HEK293T (cell line): ENCODE data around the gene TIMM23B.
"Not testable (repeated sequence)": the region's sequence is repeated elsewhere in the genome, so short reads cannot be mapped to it uniquely, and the experiment has no call there.

Experiments used
- BHLHE40 ChIP-seq: fragments of 450-650 bp; IDR thresholded peaks from 2 replicates; pipeline ENCODE4 v1.6.1; 2016; ENCODE audit warnings: mild to moderate bottlenecking, moderate library complexity, borderline replicate concordance
- ELF4 ChIP-seq: fragments of 450-650 bp; IDR thresholded peaks from 2 replicates; pipeline ENCODE4 v1.6.1; 2017; ENCODE audit warnings: antibody characterized with exemption
- FOXM1 ChIP-seq: fragments of 450-650 bp; IDR thresholded peaks from 2 replicates; pipeline ENCODE4 v1.6.1; 2017; ENCODE audit warnings: mild to moderate bottlenecking, borderline replicate concordance
- HDGF ChIP-seq: fragments of 450-650 bp; IDR thresholded peaks from 2 replicates; pipeline ENCODE4 v1.6.1; 2017; ENCODE audit warnings: antibody characterized with exemption, borderline replicate concordance
- NFRKB ChIP-seq: fragments of 450-650 bp; IDR thresholded peaks from 2 replicates; pipeline ENCODE4 v1.6.1; 2016; ENCODE audit warnings: mild to moderate bottlenecking, moderate library complexity
- SP1 ChIP-seq: fragments of 450-650 bp; IDR thresholded peaks from 2 replicates; pipeline ENCODE4 v1.6.1; 2017
- SUZ12 ChIP-seq: fragments of 450-650 bp; IDR thresholded peaks from 2 replicates; pipeline ENCODE4 v1.6.1; 2016; ENCODE audit warnings: mild to moderate bottlenecking
- ZNF384 ChIP-seq: fragments of 450-650 bp; IDR thresholded peaks from 2 replicates; pipeline ENCODE4 v1.6.1; 2016

GRCh38 chr10:49948737-49949136 lies 6.9 kb downstream of the TIMM23B start:
- not testable (repeated sequence) for TF ChIP-seq ZNF384, SP1, FOXM1, ELF4, SUZ12, NFRKB, HDGF, BHLHE40
